ENCODE measurements around the gene CDKN2D.

GRCh38 chr19:10535613-10536012 is 33.2 kb downstream of the CDKN2D start:
- TF ChIP-seq CTCF (IDR thresholded peaks at IDR 0.05) (no peak), POLR2A (IDR thresholded peaks at IDR 0.05) (no peak)

All from uterus (tissue), 2 donors.